Tibial nerve (tissue), 3 donors: ENCODE measurements around the gene RPLP2.

Experiments
- EP300 ChIP-seq, 2 donors: sonication (generic); formaldehyde crosslinking; IDR thresholded peaks; one replicate each; pipeline ENCODE4 v1.6.1; 2017; ENCODE audit warnings: antibody characterized with exemption in 2 of 2, mild to moderate bottlenecking in 1 of 2
- POLR2A ChIP-seq, 2 donors: fragments of 450-650 bp; IDR thresholded peaks; one replicate each; pipeline ENCODE4 v1.6.1; 2017; ENCODE audit warnings: antibody characterized with exemption in 2 of 2, mild to moderate bottlenecking in 2 of 2, moderate library complexity in 2 of 2

- TF ChIP-seq POLR2A (IDR thresholded peaks at IDR 0.05) (no peak), EP300 (IDR thresholded peaks at IDR 0.05) (no peak)
These were observed 1.1 kb upstream of the RPLP2 start for GRCh38 chr11:808427-809286.
